Activated naive CD8-positive, alpha-beta T cell treated with anti-CD3 and anti-CD28 coated beads, Interleukin-2, amount 50 U/mL, for 24 hours (primary cell): ENCODE results near the gene DCUN1D5.

Source experiments
- ATAC-seq: fragments of 150-1000 bp; cut with Tn5 transposase; one replicate; pipeline ENCODE4 v1.10.0; 2021
- DNase-seq: peaks from one replicate; pipeline ENCODE4 v3.0.0; 2021
- H3K27ac Mint-ChIP-seq: one replicate; pipeline ENCODE4 v1.8.0; 2021; ENCODE audit warnings: mild to moderate bottlenecking, mixed read lengths
- H3K27me3 Mint-ChIP-seq: one replicate; pipeline ENCODE4 v1.8.0; 2021; ENCODE audit warnings: mixed read lengths
- H3K36me3 Mint-ChIP-seq: one replicate; pipeline ENCODE4 v1.8.0; 2021; ENCODE audit warnings: low read depth, mixed read lengths
- H3K4me1 Mint-ChIP-seq: one replicate; pipeline ENCODE4 v1.8.0; 2021; ENCODE audit warnings: mixed read lengths
- H3K4me3 Mint-ChIP-seq: one replicate; pipeline ENCODE4 v1.8.0; 2021; ENCODE audit warnings: mild to moderate bottlenecking, moderate library complexity, mixed read lengths
- H3K9me3 Mint-ChIP-seq: one replicate; pipeline ENCODE4 v1.8.0; 2021; ENCODE audit warnings: mixed read lengths

Gene DCUN1D5

GRCh38 chr11:103077554-103077953 lies 14.4 kb downstream of the DCUN1D5 start:
- Mint-ChIP-seq H3K27me3 (no peaks in the 10 kb centered on the region), H3K27ac (no peak overlapping the region), H3K36me3 (peaks cover 68% of the 10 kb centered on the region), H3K4me1 (peaks cover 2% of the 10 kb centered on the region), H3K9me3 (no peaks in the 10 kb centered on the region), H3K4me3 (no peak overlapping the region)
- DNase-seq (no peak), ATAC-seq (no peak)

GRCh38 chr11:103076361-103076760 lies 15.6 kb downstream of the DCUN1D5 start:
- DNase-seq (no peak), ATAC-seq (no peak)
- Mint-ChIP-seq H3K9me3 (no peaks in the 10 kb centered on the region), H3K36me3 (peaks cover 65% of the 10 kb centered on the region), H3K27ac (no peak overlapping the region), H3K27me3 (no peaks in the 10 kb centered on the region), H3K4me3 (no peak overlapping the region), H3K4me1 (peaks cover 4% of the 10 kb centered on the region)

- Mint-ChIP-seq H3K4me1 (peaks cover 47% of the 10 kb centered on the region), H3K9me3 (no peaks in the 10 kb centered on the region), H3K27ac (peak overlapping the region; percentile 37), H3K27me3 (no peaks in the 10 kb centered on the region), H3K36me3 (peaks cover 63% of the 10 kb centered on the region), H3K4me3 (no peak overlapping the region)
- ATAC-seq, result no peak
- no peak for DNase-seq
Measured at GRCh38 chr11:103071008-103071407, 21.0 kb downstream of the DCUN1D5 start.

DNA sequence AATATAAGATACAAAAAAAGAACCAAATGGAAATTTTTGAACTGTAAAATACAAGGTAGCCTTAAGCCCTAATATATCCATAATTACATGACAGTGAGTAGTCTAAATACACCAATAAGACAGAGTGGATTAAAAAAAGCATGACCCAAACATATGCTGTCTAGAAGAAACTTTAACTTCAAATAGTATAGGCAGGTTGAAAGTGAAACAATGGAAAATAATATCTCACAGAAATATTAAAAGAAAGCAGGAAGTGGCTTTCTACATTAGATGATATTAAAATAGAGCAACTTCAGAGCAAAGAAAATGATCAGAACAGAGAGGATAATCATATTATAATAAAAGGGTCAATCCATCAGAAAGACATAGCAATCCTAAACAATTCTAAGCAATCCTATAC lies 21.8 kb downstream of the DCUN1D5 start:
- ATAC-seq (peak; percentile 68), DNase-seq (no peak)
- Mint-ChIP-seq H3K9me3 (no peaks in the 10 kb centered on the region), H3K27ac (peak overlapping the region; percentile 37), H3K36me3 (peaks cover 60% of the 10 kb centered on the region), H3K27me3 (no peaks in the 10 kb centered on the region), H3K4me1 (peaks cover 47% of the 10 kb centered on the region), H3K4me3 (no peak overlapping the region)

GRCh38 chr11:103069367-103069766 lies 22.6 kb downstream of the DCUN1D5 start:
- H3K27me3 Mint-ChIP-seq, result no peaks in the 10 kb centered on the region
- no peak overlapping the region for H3K4me3 Mint-ChIP-seq
- ATAC-seq (no peak), DNase-seq (no peak)
- peaks cover 47% of the 10 kb centered on the region for H3K4me1 Mint-ChIP-seq
- peaks cover 57% of the 10 kb centered on the region for H3K36me3 Mint-ChIP-seq
- peak overlapping the region; percentile 37 for H3K27ac Mint-ChIP-seq
- H3K9me3 Mint-ChIP-seq, result no peaks in the 10 kb centered on the region

DNA sequence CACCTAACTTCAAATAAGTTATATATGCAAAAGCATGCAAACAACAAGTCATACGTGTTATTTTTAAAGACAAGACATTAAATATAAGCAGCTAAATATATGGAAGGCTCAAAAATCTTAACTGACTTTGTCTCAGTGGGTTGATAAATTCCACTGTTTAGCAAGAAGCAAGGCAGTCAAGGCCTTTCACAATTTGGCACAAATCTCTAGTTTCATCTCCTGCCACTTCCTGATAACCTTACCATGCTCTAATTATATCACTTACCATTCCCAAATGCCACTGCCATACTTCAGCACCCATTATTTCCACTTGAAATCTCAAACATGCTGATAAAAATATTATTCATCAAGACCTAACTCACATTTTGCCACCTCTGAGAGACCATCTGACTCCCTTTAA lies 24.8 kb downstream of the DCUN1D5 start:
- Mint-ChIP-seq H3K27ac (no peak overlapping the region), H3K36me3 (peaks cover 49% of the 10 kb centered on the region), H3K4me1 (peaks cover 45% of the 10 kb centered on the region), H3K4me3 (no peak overlapping the region), H3K27me3 (no peaks in the 10 kb centered on the region), H3K9me3 (no peaks in the 10 kb centered on the region)
- ATAC-seq (no peak), DNase-seq (no peak)

GRCh38 chr11:103061656-103062055 lies 30.3 kb downstream of the DCUN1D5 start:
- Mint-ChIP-seq H3K9me3 (no peaks in the 10 kb centered on the region), H3K36me3 (peaks cover 37% of the 10 kb centered on the region), H3K27ac (no peak overlapping the region), H3K4me3 (no peak overlapping the region), H3K27me3 (no peaks in the 10 kb centered on the region), H3K4me1 (peaks cover 3% of the 10 kb centered on the region)
- ATAC-seq (no peak), DNase-seq (no peak)

DNA sequence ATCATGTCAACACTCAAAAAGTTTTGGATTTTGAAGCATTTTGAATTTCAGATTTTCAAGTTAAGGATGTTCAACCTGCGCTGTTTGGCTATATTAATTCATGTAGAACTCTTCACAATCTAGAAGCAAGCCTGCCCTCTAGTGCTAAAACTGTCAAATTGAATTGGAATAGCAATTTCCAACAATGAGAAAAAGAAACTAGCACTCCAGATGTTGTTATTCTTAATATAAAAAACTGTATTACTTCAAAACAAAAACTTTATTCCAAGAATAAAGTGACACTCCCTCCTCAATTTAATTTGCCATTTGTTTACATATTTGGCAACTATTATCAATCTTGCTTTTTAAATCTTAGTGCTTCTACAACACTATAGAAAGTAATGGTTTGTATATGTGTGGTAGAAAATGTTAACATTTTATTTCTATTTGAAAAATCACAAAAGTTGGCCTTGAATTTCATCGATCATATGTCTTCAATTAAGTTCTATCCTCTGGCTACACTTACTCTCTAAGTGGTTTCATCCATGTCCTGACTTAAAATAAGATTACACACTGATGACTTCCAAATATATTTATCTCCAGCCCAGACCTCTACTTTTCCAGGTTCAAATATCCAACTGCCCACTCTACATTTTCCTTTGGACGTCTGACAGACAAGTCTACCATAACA lies 36.6 kb downstream of the DCUN1D5 start:
- Mint-ChIP-seq H3K27ac (no peak overlapping the region), H3K4me1 (peaks cover 16% of the 10 kb centered on the region), H3K9me3 (no peaks in the 10 kb centered on the region), H3K36me3 (peaks cover 12% of the 10 kb centered on the region), H3K27me3 (no peaks in the 10 kb centered on the region), H3K4me3 (no peak overlapping the region)
- ATAC-seq, result no peak
- DNase-seq, result no peak

GRCh38 chr11:103053997-103054396 lies 38.0 kb downstream of the DCUN1D5 start:
- no peak overlapping the region for H3K4me3 Mint-ChIP-seq
- no peak for DNase-seq
- H3K27ac Mint-ChIP-seq, result no peak overlapping the region
- no peak for ATAC-seq
- H3K27me3 Mint-ChIP-seq, result no peaks in the 10 kb centered on the region
- H3K4me1 Mint-ChIP-seq, result peaks cover 16% of the 10 kb centered on the region
- peaks cover 9% of the 10 kb centered on the region for H3K36me3 Mint-ChIP-seq
- no peaks in the 10 kb centered on the region for H3K9me3 Mint-ChIP-seq

DNA sequence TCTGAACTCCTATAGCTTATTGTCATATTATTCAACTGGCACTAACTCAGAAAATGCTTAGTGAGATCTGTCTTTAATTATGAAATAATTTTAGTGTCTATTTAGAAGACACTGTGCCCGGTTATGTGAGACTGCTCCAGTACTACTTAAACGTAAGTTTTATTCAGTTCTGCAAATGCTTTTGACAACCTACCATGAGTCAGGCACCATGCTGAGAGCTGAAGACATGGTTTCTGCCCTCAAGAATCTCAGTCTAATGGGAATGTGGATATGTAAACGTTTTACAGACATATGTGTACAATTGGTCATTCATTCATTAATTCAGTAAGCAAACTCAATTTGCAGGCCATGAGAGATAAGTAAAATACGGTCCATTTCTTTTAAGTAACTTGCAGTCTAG lies 40.0 kb downstream of the DCUN1D5 start:
- ATAC-seq (no peak), DNase-seq (no peak)
- Mint-ChIP-seq H3K4me3 (no peak overlapping the region), H3K4me1 (peaks cover 16% of the 10 kb centered on the region), H3K27ac (no peak overlapping the region), H3K36me3 (peaks cover 7% of the 10 kb centered on the region), H3K27me3 (no peaks in the 10 kb centered on the region), H3K9me3 (no peaks in the 10 kb centered on the region)

- ATAC-seq (no peak), DNase-seq (no peak)
- peaks cover 5% of the 10 kb centered on the region for H3K36me3 Mint-ChIP-seq
- H3K27ac Mint-ChIP-seq, result no peak overlapping the region
- peaks cover 16% of the 10 kb centered on the region for H3K4me1 Mint-ChIP-seq
- H3K4me3 Mint-ChIP-seq, result no peak overlapping the region
- H3K27me3 Mint-ChIP-seq, result peaks cover 1% of the 10 kb centered on the region
- H3K9me3 Mint-ChIP-seq, result no peaks in the 10 kb centered on the region
Measured at GRCh38 chr11:103051151-103051801, 40.7 kb downstream of the DCUN1D5 start.

DNA sequence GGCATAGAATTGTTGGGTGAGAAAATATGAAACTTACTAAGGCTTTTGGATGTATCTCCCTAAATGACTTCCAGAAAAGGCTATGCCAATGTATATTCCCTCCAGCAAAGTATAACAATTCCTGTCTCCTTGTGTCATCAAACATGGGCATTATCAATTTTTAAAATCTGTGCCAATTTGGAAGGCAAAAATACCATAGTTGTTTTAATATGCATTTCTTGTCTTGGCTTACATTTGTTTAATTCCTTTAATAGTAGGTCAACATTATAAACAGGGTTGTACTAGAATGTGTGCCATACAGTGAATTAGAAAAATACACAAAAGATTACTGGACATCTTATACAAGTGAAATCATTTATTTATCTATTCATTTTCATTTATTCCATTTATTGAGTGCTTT lies 41.6 kb downstream of the DCUN1D5 start:
- Mint-ChIP-seq H3K4me1 (peaks cover 16% of the 10 kb centered on the region), H3K4me3 (no peak overlapping the region), H3K27ac (no peak overlapping the region), H3K27me3 (peaks cover 2% of the 10 kb centered on the region), H3K9me3 (no peaks in the 10 kb centered on the region), H3K36me3 (peaks cover 5% of the 10 kb centered on the region)
- no peak for DNase-seq
- no peak for ATAC-seq

- peaks cover 5% of the 10 kb centered on the region for H3K36me3 Mint-ChIP-seq
- no peak overlapping the region for H3K4me3 Mint-ChIP-seq
- H3K9me3 Mint-ChIP-seq, result no peaks in the 10 kb centered on the region
- peaks cover 4% of the 10 kb centered on the region for H3K27me3 Mint-ChIP-seq
- ATAC-seq, result no peak
- DNase-seq, result no peak
- no peak overlapping the region for H3K27ac Mint-ChIP-seq
- peaks cover 16% of the 10 kb centered on the region for H3K4me1 Mint-ChIP-seq
Measured at GRCh38 chr11:103047837-103048236, 44.1 kb downstream of the DCUN1D5 start.

- H3K9me3 Mint-ChIP-seq, result no peaks in the 10 kb centered on the region
- H3K4me3 Mint-ChIP-seq, result no peak overlapping the region
- H3K27me3 Mint-ChIP-seq, result peaks cover 4% of the 10 kb centered on the region
- H3K4me1 Mint-ChIP-seq, result no peaks in the 10 kb centered on the region
- no peak for DNase-seq
- no peaks in the 10 kb centered on the region for H3K36me3 Mint-ChIP-seq
- ATAC-seq, result no peak
- H3K27ac Mint-ChIP-seq, result no peak overlapping the region
Measured at GRCh38 chr11:103043826-103044678, 47.9 kb downstream of the DCUN1D5 start.

DNA sequence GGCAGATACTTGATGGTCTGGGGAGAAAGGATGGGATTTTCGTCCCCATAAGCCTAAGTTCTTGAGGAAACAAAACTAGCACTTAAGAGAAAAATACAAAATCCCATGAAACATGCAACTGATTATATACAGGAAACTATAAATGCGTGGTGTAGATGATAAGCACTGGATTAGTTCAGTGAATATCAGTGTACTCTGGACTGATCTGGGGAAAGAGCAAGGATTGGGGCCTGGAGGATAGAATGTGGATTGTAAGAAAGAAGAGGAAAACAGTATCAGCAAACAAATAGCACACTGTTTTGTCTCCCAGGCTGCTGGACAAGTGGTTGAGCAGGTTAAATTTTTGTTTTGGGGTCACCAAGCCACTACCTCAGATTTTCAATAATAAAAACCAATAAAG lies 49.8 kb downstream of the DCUN1D5 start:
- H3K9me3 Mint-ChIP-seq, result no peaks in the 10 kb centered on the region
- H3K4me3 Mint-ChIP-seq, result no peak overlapping the region
- H3K36me3 Mint-ChIP-seq, result no peaks in the 10 kb centered on the region
- H3K27me3 Mint-ChIP-seq, result peaks cover 4% of the 10 kb centered on the region
- no peak overlapping the region for H3K27ac Mint-ChIP-seq
- DNase-seq (no peak), ATAC-seq (no peak)
- H3K4me1 Mint-ChIP-seq, result no peaks in the 10 kb centered on the region
